ENCODE results near the gene FARP1. TPM values are rescaled to one million over a fixed set of nuclear protein-coding genes. Genes with fewer than 3 reads are reported as not detected.

Gene FARP1
- 10 to 100 TPM in 1 of 3 donors, 1 to 10 TPM in 2; 8.3 to 20.7 (median 9.6) TPM for polyA plus RNA-seq

GRCh38 chr13:98142380-98143156, at the start of gene FARP1:
FARP1 (plus strand) TSS chr13:98143094; CDS start chr13:98213243, 70,149 bp downstream.
- 0 to 2% (median 1%) methylated on average over 55 to 93 of the region's 98 CpGs for WGBS, 3 donors
- H3K27ac ChIP-seq (ENCODE audit: low read depth, low read length): no peak within 1 kb of the TSS

GRCh38 chr13:98094678-98095266, 48.1 kb upstream of the FARP1 start:
- H3K27ac ChIP-seq (ENCODE audit: low read depth, low read length): no peak overlapping the region
- 86 to 88% (median 86%) methylated on average over 6 of the region's 6 CpGs for WGBS, 3 donors

GRCh38 chr13:98096059-98096458, 46.8 kb upstream of the FARP1 start:
- H3K27ac ChIP-seq (ENCODE audit: low read depth, low read length): no peak overlapping the region
- WGBS, 3 donors: 42 to 61% (median 46%) methylated on average over 5 of the region's 5 CpGs

GRCh38 chr13:98097749-98098148, 45.1 kb upstream of the FARP1 start:
- WGBS, 3 donors: 77 to 87% (median 80%) methylated on average over 5 of the region's 5 CpGs

GRCh38 chr13:98098516-98098915, 44.4 kb upstream of the FARP1 start:
- WGBS, 3 donors: 80 to 88% (median 85%) methylated on average over 7 of the region's 7 CpGs

More at GRCh38 chr13:98097749-98098148, 45.1 kb upstream of the FARP1 start:
- H3K27ac ChIP-seq (ENCODE audit: low read depth, low read length): no peak overlapping the region

GRCh38 chr13:98099627-98100026, 43.3 kb upstream of the FARP1 start:
- no peak overlapping the region for H3K27ac ChIP-seq (ENCODE audit: low read depth, low read length)
- 94 to 97% (median 96%) methylated on average over 4 of the region's 4 CpGs for WGBS, 3 donors

More at GRCh38 chr13:98098516-98098915, 44.4 kb upstream of the FARP1 start:
- H3K27ac ChIP-seq (ENCODE audit: low read depth, low read length): no peak overlapping the region

- H3K27ac ChIP-seq (ENCODE audit: low read depth, low read length): no peak overlapping the region
- 89 to 91% (median 90%) methylated on average over 10 of the region's 10 CpGs for WGBS, 3 donors
These were observed 42.4 kb upstream of the FARP1 start for GRCh38 chr13:98100481-98100880.

GRCh38 chr13:98103531-98103930, 39.4 kb upstream of the FARP1 start:
- 87 to 93% (median 90%) methylated on average over 2 of the region's 2 CpGs for WGBS, 3 donors
- H3K27ac ChIP-seq (ENCODE audit: low read depth, low read length): no peak overlapping the region

- no peak overlapping the region for H3K27ac ChIP-seq (ENCODE audit: low read depth, low read length)
- WGBS, 3 donors: 83 to 88% (median 85%) methylated on average over 10 of the region's 10 CpGs
These were observed 38.7 kb upstream of the FARP1 start for GRCh38 chr13:98103942-98104880.

GRCh38 chr13:98105929-98106336, 37.0 kb upstream of the FARP1 start:
- no peak overlapping the region for H3K27ac ChIP-seq (ENCODE audit: low read depth, low read length)
- WGBS, 3 donors: 34 to 64% (median 38%) methylated on average over 3 of the region's 3 CpGs

GRCh38 chr13:98108341-98108740, 34.6 kb upstream of the FARP1 start:
- WGBS, 3 donors: 71 to 78% (median 74%) methylated on average over 3 of the region's 3 CpGs
- no peak overlapping the region for H3K27ac ChIP-seq (ENCODE audit: low read depth, low read length)

- H3K27ac ChIP-seq (ENCODE audit: low read depth, low read length): no peak overlapping the region
- WGBS, 3 donors: 75 to 92% (median 83%) methylated on average over 7 of the region's 7 CpGs
These were observed 33.6 kb upstream of the FARP1 start for GRCh38 chr13:98109226-98109853.

- 89 to 95% (median 93%) methylated on average over 5 of the region's 5 CpGs for WGBS, 3 donors
- H3K27ac ChIP-seq (ENCODE audit: low read depth, low read length): no peak overlapping the region
These were observed 32.1 kb upstream of the FARP1 start for GRCh38 chr13:98110749-98111148.

GRCh38 chr13:98111168-98112098, 31.5 kb upstream of the FARP1 start:
- WGBS, 3 donors: 75 to 93% (median 89%) methylated on average over 10 of the region's 10 CpGs
- no peak overlapping the region for H3K27ac ChIP-seq (ENCODE audit: low read depth, low read length)

GRCh38 chr13:98112456-98112855, 30.4 kb upstream of the FARP1 start:
- H3K27ac ChIP-seq (ENCODE audit: low read depth, low read length): no peak overlapping the region
- WGBS, 3 donors: 94 to 97% (median 96%) methylated on average over 3 of the region's 3 CpGs

- no peak overlapping the region for H3K27ac ChIP-seq (ENCODE audit: low read depth, low read length)
These were observed 24.0 kb upstream of the FARP1 start for GRCh38 chr13:98118865-98119264.

GRCh38 chr13:98123176-98123575, 19.7 kb upstream of the FARP1 start:
- no peak overlapping the region for H3K27ac ChIP-seq (ENCODE audit: low read depth, low read length)
- WGBS, 3 donors: 88 to 100% (median 92%) methylated on average over 1 of the region's 1 CpG
